Measurements from ENCODE around the gene TGFB2. TPM values are rescaled to one million over a fixed set of nuclear protein-coding genes. Genes with fewer than 3 reads are reported as not detected.

TGFB2 gene
- total and polyA plus RNA-seq, 2 experiments from 2014 or later, result 0.31 to 1.4 TPM

GRCh38 chr1:218303176-218303879 lies 41.8 kb upstream of the TGFB2 start:
- peaks cover 68% of the 10 kb centered on the region for H3K4me1 Mint-ChIP-seq
- Histone ChIP-seq H3K9me2 (ENCODE audit: insufficient read depth) (no peaks in the 10 kb centered on the region), H3K27me3 (ENCODE audit: insufficient read depth) (no peaks in the 10 kb centered on the region), H3K27ac (ENCODE audit: low read depth) (no peak overlapping the region), H3F3A (replicated peaks; ENCODE audit: low read depth) (no peaks in the 10 kb centered on the region; the same call in 1 of the 2 replicates), H4K20me1 (replicated peaks; ENCODE audit: insufficient read depth) (no peaks in the 10 kb centered on the region), H3K79me2 (replicated peaks; ENCODE audit: insufficient read depth) (peaks cover 66% of the 10 kb centered on the region), H3K4me1 (ENCODE audit: insufficient read depth) (peaks cover 60% of the 10 kb centered on the region), H3K36me3 (ENCODE audit: insufficient read depth) (peaks cover 11% of the 10 kb centered on the region; the same call in 1 of the 2 replicates), H3K4me3 (no peak overlapping the region), H3K4me2 (no peak overlapping the region), H2AFZ (no peak overlapping the region)
- ATAC-seq (no peak), DNase-seq (ENCODE audit: low spot score) (no peak)
- no peaks in the 10 kb centered on the region for H3K9me3 Mint-ChIP-seq
- no peak overlapping the region for H3K27ac Mint-ChIP-seq
- H3K4me3 Mint-ChIP-seq, result no peak overlapping the region
- no peak for TF ChIP-seq EZH2phosphoT487 (IDR thresholded peaks at IDR 0.05; ENCODE audit: unreplicated experiment)
- TF ChIP-seq STAT1 (IDR thresholded peaks at IDR 0.05; ENCODE audit: unreplicated experiment), result no peak
- no peak for TF ChIP-seq JUNB (IDR thresholded peaks at IDR 0.05; ENCODE audit: unreplicated experiment)
- TF ChIP-seq, protein P1, sequence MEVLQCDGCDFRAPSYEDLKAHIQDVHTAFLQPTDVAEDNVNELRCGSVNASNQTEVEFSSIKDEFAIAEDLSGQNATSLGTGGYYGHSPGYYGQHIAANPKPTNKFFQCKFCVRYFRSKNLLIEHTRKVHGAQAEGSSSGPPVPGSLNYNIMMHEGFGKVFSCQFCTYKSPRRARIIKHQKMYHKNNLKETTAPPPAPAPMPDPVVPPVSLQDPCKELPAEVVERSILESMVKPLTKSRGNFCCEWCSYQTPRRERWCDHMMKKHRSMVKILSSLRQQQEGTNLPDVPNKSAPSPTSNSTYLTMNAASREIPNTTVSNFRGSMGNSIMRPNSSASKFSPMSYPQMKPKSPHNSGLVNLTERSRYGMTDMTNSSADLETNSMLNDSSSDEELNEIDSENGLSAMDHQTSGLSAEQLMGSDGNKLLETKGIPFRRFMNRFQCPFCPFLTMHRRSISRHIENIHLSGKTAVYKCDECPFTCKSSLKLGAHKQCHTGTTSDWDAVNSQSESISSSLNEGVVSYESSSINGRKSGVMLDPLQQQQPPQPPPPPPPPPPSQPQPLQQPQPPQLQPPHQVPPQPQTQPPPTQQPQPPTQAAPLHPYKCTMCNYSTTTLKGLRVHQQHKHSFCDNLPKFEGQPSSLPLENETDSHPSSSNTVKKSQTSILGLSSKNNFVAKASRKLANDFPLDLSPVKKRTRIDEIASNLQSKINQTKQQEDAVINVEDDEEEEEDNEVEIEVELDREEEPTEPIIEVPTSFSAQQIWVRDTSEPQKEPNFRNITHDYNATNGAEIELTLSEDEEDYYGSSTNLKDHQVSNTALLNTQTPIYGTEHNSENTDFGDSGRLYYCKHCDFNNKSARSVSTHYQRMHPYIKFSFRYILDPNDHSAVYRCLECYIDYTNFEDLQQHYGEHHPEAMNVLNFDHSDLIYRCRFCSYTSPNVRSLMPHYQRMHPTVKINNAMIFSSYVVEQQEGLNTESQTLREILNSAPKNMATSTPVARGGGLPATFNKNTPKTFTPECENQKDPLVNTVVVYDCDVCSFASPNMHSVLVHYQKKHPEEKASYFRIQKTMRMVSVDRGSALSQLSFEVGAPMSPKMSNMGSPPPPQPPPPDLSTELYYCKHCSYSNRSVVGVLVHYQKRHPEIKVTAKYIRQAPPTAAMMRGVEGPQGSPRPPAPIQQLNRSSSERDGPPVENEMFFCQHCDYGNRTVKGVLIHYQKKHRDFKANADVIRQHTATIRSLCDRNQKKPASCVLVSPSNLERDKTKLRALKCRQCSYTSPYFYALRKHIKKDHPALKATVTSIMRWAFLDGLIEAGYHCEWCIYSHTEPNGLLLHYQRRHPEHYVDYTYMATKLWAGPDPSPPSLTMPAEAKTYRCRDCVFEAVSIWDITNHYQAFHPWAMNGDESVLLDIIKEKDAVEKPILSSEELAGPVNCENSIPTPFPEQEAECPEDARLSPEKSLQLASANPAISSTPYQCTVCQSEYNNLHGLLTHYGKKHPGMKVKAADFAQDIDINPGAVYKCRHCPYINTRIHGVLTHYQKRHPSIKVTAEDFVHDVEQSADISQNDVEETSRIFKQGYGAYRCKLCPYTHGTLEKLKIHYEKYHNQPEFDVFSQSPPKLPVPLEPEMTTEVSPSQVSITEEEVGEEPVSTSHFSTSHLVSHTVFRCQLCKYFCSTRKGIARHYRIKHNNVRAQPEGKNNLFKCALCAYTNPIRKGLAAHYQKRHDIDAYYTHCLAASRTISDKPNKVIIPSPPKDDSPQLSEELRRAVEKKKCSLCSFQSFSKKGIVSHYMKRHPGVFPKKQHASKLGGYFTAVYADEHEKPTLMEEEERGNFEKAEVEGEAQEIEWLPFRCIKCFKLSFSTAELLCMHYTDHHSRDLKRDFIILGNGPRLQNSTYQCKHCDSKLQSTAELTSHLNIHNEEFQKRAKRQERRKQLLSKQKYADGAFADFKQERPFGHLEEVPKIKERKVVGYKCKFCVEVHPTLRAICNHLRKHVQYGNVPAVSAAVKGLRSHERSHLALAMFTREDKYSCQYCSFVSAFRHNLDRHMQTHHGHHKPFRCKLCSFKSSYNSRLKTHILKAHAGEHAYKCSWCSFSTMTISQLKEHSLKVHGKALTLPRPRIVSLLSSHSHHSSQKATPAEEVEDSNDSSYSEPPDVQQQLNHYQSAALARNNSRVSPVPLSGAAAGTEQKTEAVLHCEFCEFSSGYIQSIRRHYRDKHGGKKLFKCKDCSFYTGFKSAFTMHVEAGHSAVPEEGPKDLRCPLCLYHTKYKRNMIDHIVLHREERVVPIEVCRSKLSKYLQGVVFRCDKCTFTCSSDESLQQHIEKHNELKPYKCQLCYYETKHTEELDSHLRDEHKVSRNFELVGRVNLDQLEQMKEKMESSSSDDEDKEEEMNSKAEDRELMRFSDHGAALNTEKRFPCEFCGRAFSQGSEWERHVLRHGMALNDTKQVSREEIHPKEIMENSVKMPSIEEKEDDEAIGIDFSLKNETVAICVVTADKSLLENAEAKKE (CRISPR knock-in tag; IDR thresholded peaks at IDR 0.05), result no peak
- TF ChIP-seq ZNF331 (CRISPR knock-in tag; IDR thresholded peaks at IDR 0.05; ENCODE audit: low read depth), result no peak
- TF ChIP-seq CREB1 (CRISPR knock-in tag; IDR thresholded peaks at IDR 0.05; ENCODE audit: low read depth), result no peak
- TF ChIP-seq EZH2 (IDR thresholded peaks at IDR 0.05; ENCODE audit: low read depth, unreplicated experiment), result no peak
- no peak for TF ChIP-seq ZNF114 (CRISPR knock-in tag; IDR thresholded peaks at IDR 0.05)
- TF ChIP-seq, protein P2, sequence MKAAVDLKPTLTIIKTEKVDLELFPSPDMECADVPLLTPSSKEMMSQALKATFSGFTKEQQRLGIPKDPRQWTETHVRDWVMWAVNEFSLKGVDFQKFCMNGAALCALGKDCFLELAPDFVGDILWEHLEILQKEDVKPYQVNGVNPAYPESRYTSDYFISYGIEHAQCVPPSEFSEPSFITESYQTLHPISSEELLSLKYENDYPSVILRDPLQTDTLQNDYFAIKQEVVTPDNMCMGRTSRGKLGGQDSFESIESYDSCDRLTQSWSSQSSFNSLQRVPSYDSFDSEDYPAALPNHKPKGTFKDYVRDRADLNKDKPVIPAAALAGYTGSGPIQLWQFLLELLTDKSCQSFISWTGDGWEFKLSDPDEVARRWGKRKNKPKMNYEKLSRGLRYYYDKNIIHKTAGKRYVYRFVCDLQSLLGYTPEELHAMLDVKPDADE (IDR thresholded peaks at IDR 0.05), result no peak
- TF ChIP-seq NANOG (IDR thresholded peaks at IDR 0.05; ENCODE audit: borderline replicate concordance), result no peak
- no peak for TF ChIP-seq POLR2AphosphoS5 (IDR thresholded peaks at IDR 0.05; ENCODE audit: low read depth)
- TF ChIP-seq CTCF (conservative IDR thresholded peaks at IDR 0.05; ENCODE audit: low read depth in 2 of 2), result no peak
- no peak for TF ChIP-seq REST (IDR thresholded peaks at IDR 0.05; ENCODE audit: unreplicated experiment)
- H3K36me3 Mint-ChIP-seq (ENCODE audit: low read depth), result peaks cover 26% of the 10 kb centered on the region
- H3K27me3 Mint-ChIP-seq (ENCODE audit: insufficient read depth, low read depth, poor library complexity), result no peaks in the 10 kb centered on the region

Measured in GM23338 (cell line).